Medulla oblongata (tissue), 1 donor: Measurements from ENCODE around the gene UGT1A7.

ENCODE experiments used
- DNase-seq: peaks from one replicate; pipeline ENCODE4 v3.0.0-alpha.2; 2015; ENCODE audit errors: extremely low spot score

Gene UGT1A7

GRCh38 chr2:233798335-233799086, 116.8 kb downstream of the UGT1A7 start:
- DNase-seq: no peak

GRCh38 chr2:233799087-233799665, 117.5 kb downstream of the UGT1A7 start:
- DNase-seq: no peak

GRCh38 chr2:233799716-233800115, 118.0 kb downstream of the UGT1A7 start:
- DNase-seq: no peak

- DNase-seq: no peak
Measured at GRCh38 chr2:233800208-233800607, 118.5 kb downstream of the UGT1A7 start.

- DNase-seq: no peak
Measured at GRCh38 chr2:233801357-233802131, 119.8 kb downstream of the UGT1A7 start.

GRCh38 chr2:233802132-233802815, 120.6 kb downstream of the UGT1A7 start:
- DNase-seq: no peak

- DNase-seq: no peak
Measured at GRCh38 chr2:233803292-233803911, 121.7 kb downstream of the UGT1A7 start.

- no peak for DNase-seq
Measured at GRCh38 chr2:233803994-233804393, 122.3 kb downstream of the UGT1A7 start.

- no peak for DNase-seq
Measured at GRCh38 chr2:233807215-233807865, 125.6 kb downstream of the UGT1A7 start.

- DNase-seq: no peak
Measured at GRCh38 chr2:233807966-233808935, 126.5 kb downstream of the UGT1A7 start.

- no peak for DNase-seq
Measured at GRCh38 chr2:233810385-233810784, 128.7 kb downstream of the UGT1A7 start.

- DNase-seq: no peak
Measured at GRCh38 chr2:233811087-233811486, 129.4 kb downstream of the UGT1A7 start.

GRCh38 chr2:233811732-233812131, 130.0 kb downstream of the UGT1A7 start:
- DNase-seq: no peak

- no peak for DNase-seq
Measured at GRCh38 chr2:233813236-233814055, 131.7 kb downstream of the UGT1A7 start.

- no peak for DNase-seq
Measured at GRCh38 chr2:233814056-233814835, 132.5 kb downstream of the UGT1A7 start.

- no peak for DNase-seq
Measured at GRCh38 chr2:233815861-233816260, 134.2 kb downstream of the UGT1A7 start.

GRCh38 chr2:233816334-233816733, 134.6 kb downstream of the UGT1A7 start:
- DNase-seq: no peak

- no peak for DNase-seq
Measured at GRCh38 chr2:233816771-233817170, 135.1 kb downstream of the UGT1A7 start.
